Measurements from ENCODE around the gene PKIG.

Gene PKIG

DNA sequence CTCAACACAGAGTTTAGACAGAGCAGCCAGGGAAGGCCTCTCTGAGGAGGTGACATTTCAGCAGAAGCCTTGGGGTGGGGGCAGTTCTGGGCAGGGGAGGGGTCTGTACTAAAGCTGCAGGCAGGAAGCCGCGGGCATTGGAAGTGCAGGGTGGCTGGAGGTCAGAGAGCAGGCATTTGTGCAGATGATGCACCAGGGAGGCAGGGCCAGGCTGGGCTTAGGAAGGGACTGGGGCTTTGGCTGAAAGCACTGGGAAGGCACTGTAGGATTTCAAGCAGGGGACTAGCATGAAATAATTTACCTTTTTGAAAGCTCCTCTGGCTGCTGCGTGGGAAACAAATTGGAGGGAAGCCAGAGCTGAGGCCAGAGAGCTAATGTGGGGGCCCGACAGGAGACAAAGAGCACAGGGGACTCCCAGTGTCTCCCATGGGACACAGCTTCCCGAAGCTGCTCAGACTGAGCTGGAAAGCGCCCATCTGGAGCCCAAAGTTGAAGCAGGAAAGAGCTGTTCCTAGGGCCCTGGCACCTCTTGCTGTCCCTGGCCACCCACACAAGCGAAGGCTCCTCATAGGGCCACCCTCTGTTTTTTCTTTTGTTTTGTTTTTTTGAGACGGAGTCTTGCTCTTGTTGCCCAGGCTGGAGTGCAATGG, 49.8 kb downstream of the PKIG start:
- Histone ChIP-seq H3K4me1 (ENCODE audit: control insufficient read depth in 2 of 2, insufficient read depth in 1 of 2, low read depth in 1 of 2, low read length in 2 of 2) (no peaks in the 10 kb centered on the region), H2BK15ac (ENCODE audit: low read length) (no peak overlapping the region), H4K8ac (ENCODE audit: low read depth, low read length) (no peak overlapping the region), H3K18ac (ENCODE audit: low read length) (no peak overlapping the region), H3K4ac (ENCODE audit: low read length) (no peak overlapping the region), H2BK120ac (ENCODE audit: low read depth, low read length) (no peak overlapping the region), H3K23ac (ENCODE audit: low read depth, low read length, poor library complexity) (no peak overlapping the region), H3K36me3 (replicated peaks in 1 of 2; ENCODE audit: control insufficient read depth in 2 of 2, insufficient read depth in 2 of 2, low read length in 2 of 2) (peaks cover 24 to 52% of the 10 kb centered on the region in 2 donors), H2BK12ac (ENCODE audit: low read length) (no peak overlapping the region), H3K79me1 (ENCODE audit: low read depth, low read length) (no peaks in the 10 kb centered on the region), H3K4me2 (ENCODE audit: insufficient read depth, low read length, poor library complexity, severe bottlenecking) (no peak overlapping the region), H3K27me3 (ENCODE audit: control insufficient read depth in 3 of 3, insufficient read depth in 3 of 3, low read depth in 1 of 3, low read length in 3 of 3) (no peaks in the 10 kb centered on the region), H2AK5ac (ENCODE audit: low read depth, low read length) (no peak overlapping the region), H3K27ac (replicated peaks; ENCODE audit: low read length) (no peak overlapping the region), H3K14ac (ENCODE audit: low read length) (no peak overlapping the region), H2AFZ (ENCODE audit: low read length) (no peak overlapping the region), H3K9me3 (replicated peaks in 1 of 2; ENCODE audit: control insufficient read depth in 2 of 2, insufficient read depth in 1 of 2, low read depth in 1 of 2, low read length in 2 of 2) (no peaks in the 10 kb centered on the region), H3K4me3 (ENCODE audit: low read length in 2 of 2) (no peak overlapping the region), H3K9ac (ENCODE audit: low read depth, low read length, poor library complexity) (no peak overlapping the region), H2BK5ac (ENCODE audit: low read length) (no peak overlapping the region), H4K91ac (ENCODE audit: low read depth, low read length, poor library complexity) (no peak overlapping the region)
- DNase-seq (ENCODE audit: low spot score), result no peak
- no CpG with 5 or more reads among the region's 8 CpGs for WGBS, 2 donors (ENCODE audit: extremely low coverage in 2 of 2, insufficient read length in 2 of 2, insufficient replicate concordance in 1 of 2)

DNA sequence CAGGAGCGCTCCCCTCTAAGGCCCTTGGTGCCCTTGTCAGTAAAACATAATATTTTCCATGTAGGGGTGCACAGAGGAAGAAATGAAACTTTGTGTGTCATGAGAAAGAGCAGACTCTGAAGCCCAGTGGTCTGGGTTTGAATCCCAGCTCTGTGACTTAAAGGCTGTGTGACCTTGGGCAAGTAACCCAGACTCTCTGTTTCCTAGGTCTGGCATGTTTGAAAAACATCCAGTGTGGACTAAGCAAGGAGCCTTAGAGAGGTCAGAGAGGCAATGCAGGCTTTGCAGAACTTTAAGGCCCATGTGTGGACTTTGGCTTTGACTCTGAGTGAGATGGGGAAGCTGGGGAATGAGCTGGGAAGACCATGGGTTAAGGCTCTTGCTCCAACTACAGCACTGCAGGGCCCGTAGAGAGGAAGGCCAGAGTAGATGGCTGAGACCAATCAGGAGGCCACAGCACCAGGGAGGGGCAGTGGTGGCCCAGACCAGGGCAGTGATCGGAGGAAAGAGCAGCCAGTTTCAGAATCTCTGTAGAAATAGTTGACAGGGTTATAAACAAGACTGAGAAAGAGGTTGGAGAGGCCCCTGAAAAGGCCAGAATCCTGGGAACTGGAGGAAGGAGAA, 50.9 kb downstream of the PKIG start:
- H3K4ac ChIP-seq (ENCODE audit: low read length), result no peak overlapping the region
- no peak for DNase-seq (ENCODE audit: low spot score)
- H3K79me1 ChIP-seq (ENCODE audit: low read depth, low read length), result no peaks in the 10 kb centered on the region
- H3K27ac ChIP-seq (replicated peaks; ENCODE audit: low read length), result no peak overlapping the region
- H3K36me3 ChIP-seq (replicated peaks in 1 of 2; ENCODE audit: control insufficient read depth in 2 of 2, insufficient read depth in 2 of 2, low read length in 2 of 2), result peaks cover 19 to 41% of the 10 kb centered on the region in 2 donors
- no peak overlapping the region for H2BK120ac ChIP-seq (ENCODE audit: low read depth, low read length)
- H3K9ac ChIP-seq (ENCODE audit: low read depth, low read length, poor library complexity), result no peak overlapping the region
- no peak overlapping the region for H4K8ac ChIP-seq (ENCODE audit: low read depth, low read length)
- H3K4me3 ChIP-seq (ENCODE audit: low read length in 2 of 2), result no peak overlapping the region
- no peak overlapping the region for H2BK15ac ChIP-seq (ENCODE audit: low read length)
- H3K23ac ChIP-seq (ENCODE audit: low read depth, low read length, poor library complexity), result no peak overlapping the region
- no peak overlapping the region for H3K4me2 ChIP-seq (ENCODE audit: insufficient read depth, low read length, poor library complexity, severe bottlenecking)
- H3K27me3 ChIP-seq (ENCODE audit: control insufficient read depth in 3 of 3, insufficient read depth in 3 of 3, low read depth in 1 of 3, low read length in 3 of 3), result no peaks in the 10 kb centered on the region
- H3K18ac ChIP-seq (ENCODE audit: low read length), result no peak overlapping the region
- H2BK12ac ChIP-seq (ENCODE audit: low read length), result no peak overlapping the region
- no peak overlapping the region for H2AFZ ChIP-seq (ENCODE audit: low read length)
- no CpG with 5 or more reads among the region's 3 CpGs for WGBS, 2 donors (ENCODE audit: extremely low coverage in 2 of 2, insufficient read length in 2 of 2, insufficient replicate concordance in 1 of 2)
- no peak overlapping the region for H4K91ac ChIP-seq (ENCODE audit: low read depth, low read length, poor library complexity)
- no peak overlapping the region for H2BK5ac ChIP-seq (ENCODE audit: low read length)
- H3K4me1 ChIP-seq (ENCODE audit: control insufficient read depth in 2 of 2, insufficient read depth in 1 of 2, low read depth in 1 of 2, low read length in 2 of 2), result no peaks in the 10 kb centered on the region
- H3K14ac ChIP-seq (ENCODE audit: low read length), result no peak overlapping the region
- no peaks in the 10 kb centered on the region for H3K9me3 ChIP-seq (replicated peaks in 1 of 2; ENCODE audit: control insufficient read depth in 2 of 2, insufficient read depth in 1 of 2, low read depth in 1 of 2, low read length in 2 of 2)
- no peak overlapping the region for H2AK5ac ChIP-seq (ENCODE audit: low read depth, low read length)

DNA sequence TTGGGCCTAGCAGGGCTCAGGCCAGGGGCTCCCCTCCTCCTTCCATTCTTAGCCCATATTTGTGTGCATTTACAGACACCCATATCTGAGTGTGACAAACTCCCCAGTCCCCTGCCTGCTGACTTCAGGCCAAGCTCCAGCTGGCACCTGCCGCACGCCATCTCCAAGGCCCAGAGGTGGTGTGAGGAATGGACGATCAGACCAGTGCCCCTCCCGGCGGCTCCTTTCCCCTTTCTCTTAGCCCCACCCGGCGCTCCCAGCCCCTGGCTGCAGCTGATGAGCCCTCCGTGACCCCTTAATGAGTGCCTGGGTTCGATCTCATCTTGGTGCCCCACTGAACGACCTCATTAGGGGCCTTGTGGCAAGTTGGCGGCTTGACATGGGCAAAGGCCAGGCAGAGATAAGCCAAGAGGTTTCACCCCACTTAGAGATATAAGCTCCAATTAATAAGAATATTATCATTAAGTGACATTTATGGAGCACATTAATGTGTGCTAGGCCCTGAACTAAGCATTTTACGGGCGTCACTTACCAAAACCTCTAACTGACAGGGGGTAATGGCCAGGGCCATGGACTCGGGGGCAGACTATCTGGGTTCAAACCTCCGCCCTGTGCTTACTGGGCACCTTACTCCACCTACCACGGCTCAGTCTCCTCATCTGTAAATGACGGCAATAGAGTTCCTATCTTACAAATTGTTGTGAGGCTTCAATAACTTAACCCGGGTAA, 51.7 kb downstream of the PKIG start:
- Histone ChIP-seq H3K9me3 (replicated peaks in 1 of 2; ENCODE audit: control insufficient read depth in 2 of 2, insufficient read depth in 1 of 2, low read depth in 1 of 2, low read length in 2 of 2) (no peaks in the 10 kb centered on the region), H3K9ac (ENCODE audit: low read depth, low read length, poor library complexity) (no peak overlapping the region), H4K91ac (ENCODE audit: low read depth, low read length, poor library complexity) (no peak overlapping the region), H3K14ac (ENCODE audit: low read length) (no peak overlapping the region), H3K4me1 (ENCODE audit: control insufficient read depth in 2 of 2, insufficient read depth in 1 of 2, low read depth in 1 of 2, low read length in 2 of 2) (no peaks in the 10 kb centered on the region), H3K4me2 (ENCODE audit: insufficient read depth, low read length, poor library complexity, severe bottlenecking) (no peak overlapping the region), H2AFZ (ENCODE audit: low read length) (no peak overlapping the region), H3K79me1 (ENCODE audit: low read depth, low read length) (no peaks in the 10 kb centered on the region), H3K36me3 (replicated peaks in 1 of 2; ENCODE audit: control insufficient read depth in 2 of 2, insufficient read depth in 2 of 2, low read length in 2 of 2) (peaks cover 17 to 40% of the 10 kb centered on the region in 2 donors), H2BK15ac (ENCODE audit: low read length) (no peak overlapping the region), H3K27ac (replicated peaks; ENCODE audit: low read length) (no peak overlapping the region), H4K8ac (ENCODE audit: low read depth, low read length) (no peak overlapping the region), H3K27me3 (ENCODE audit: control insufficient read depth in 3 of 3, insufficient read depth in 3 of 3, low read depth in 1 of 3, low read length in 3 of 3) (no peaks in the 10 kb centered on the region), H3K4ac (ENCODE audit: low read length) (no peak overlapping the region), H3K18ac (ENCODE audit: low read length) (no peak overlapping the region), H2BK12ac (ENCODE audit: low read length) (no peak overlapping the region), H3K23ac (ENCODE audit: low read depth, low read length, poor library complexity) (no peak overlapping the region), H3K4me3 (ENCODE audit: low read length in 2 of 2) (no peak overlapping the region), H2BK120ac (ENCODE audit: low read depth, low read length) (no peak overlapping the region), H2BK5ac (ENCODE audit: low read length) (no peak overlapping the region), H2AK5ac (ENCODE audit: low read depth, low read length) (no peak overlapping the region)
- no CpG with 5 or more reads among the region's 18 CpGs for WGBS, 2 donors (ENCODE audit: extremely low coverage in 2 of 2, insufficient read length in 2 of 2, insufficient replicate concordance in 1 of 2)
- DNase-seq (ENCODE audit: low spot score), result no peak

DNA sequence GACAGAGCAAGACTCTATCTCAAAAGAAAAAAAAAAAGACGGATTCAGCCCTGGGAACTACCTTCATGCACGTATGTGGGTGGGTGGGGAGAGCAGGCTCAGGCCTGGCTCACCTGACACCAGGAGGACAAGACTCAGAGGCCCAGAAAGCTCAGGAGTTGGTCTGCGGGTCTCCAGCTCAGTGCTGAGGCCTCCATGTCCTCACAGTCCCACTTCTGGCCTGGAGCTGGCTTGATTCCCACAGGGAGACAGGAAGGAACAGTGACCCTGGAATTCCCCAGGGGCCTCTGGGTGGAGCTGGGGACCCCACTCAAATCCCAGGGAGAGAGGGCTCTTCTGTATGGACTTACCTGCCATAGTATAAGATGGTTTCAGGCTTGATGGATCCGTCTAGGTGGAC, 53.5 kb downstream of the PKIG start:
- H2AFZ ChIP-seq (ENCODE audit: low read length), result no peak overlapping the region
- no peak overlapping the region for H2BK120ac ChIP-seq (ENCODE audit: low read depth, low read length)
- H4K8ac ChIP-seq (ENCODE audit: low read depth, low read length), result no peak overlapping the region
- no peak overlapping the region for H3K4me2 ChIP-seq (ENCODE audit: insufficient read depth, low read length, poor library complexity, severe bottlenecking)
- H3K27ac ChIP-seq (replicated peaks; ENCODE audit: low read length), result no peak overlapping the region
- H3K14ac ChIP-seq (ENCODE audit: low read length), result no peak overlapping the region
- no peak overlapping the region for H2AK5ac ChIP-seq (ENCODE audit: low read depth, low read length)
- no peaks in the 10 kb centered on the region for H3K27me3 ChIP-seq (ENCODE audit: control insufficient read depth in 3 of 3, insufficient read depth in 3 of 3, low read depth in 1 of 3, low read length in 3 of 3)
- no CpG with 5 or more reads among the region's 4 CpGs for WGBS, 2 donors (ENCODE audit: extremely low coverage in 2 of 2, insufficient read length in 2 of 2, insufficient replicate concordance in 1 of 2)
- H3K9ac ChIP-seq (ENCODE audit: low read depth, low read length, poor library complexity), result no peak overlapping the region
- no peak overlapping the region for H3K4me3 ChIP-seq (ENCODE audit: low read length in 2 of 2)
- no peak overlapping the region for H3K23ac ChIP-seq (ENCODE audit: low read depth, low read length, poor library complexity)
- H3K4ac ChIP-seq (ENCODE audit: low read length), result no peak overlapping the region
- H3K79me1 ChIP-seq (ENCODE audit: low read depth, low read length), result no peaks in the 10 kb centered on the region
- no peak overlapping the region for H4K91ac ChIP-seq (ENCODE audit: low read depth, low read length, poor library complexity)
- peaks cover 3 to 4% of the 10 kb centered on the region in 2 donors for H3K9me3 ChIP-seq (replicated peaks in 1 of 2; ENCODE audit: control insufficient read depth in 2 of 2, insufficient read depth in 1 of 2, low read depth in 1 of 2, low read length in 2 of 2)
- H3K18ac ChIP-seq (ENCODE audit: low read length), result no peak overlapping the region
- H2BK5ac ChIP-seq (ENCODE audit: low read length), result no peak overlapping the region
- peaks cover 12 to 40% of the 10 kb centered on the region in 2 donors for H3K36me3 ChIP-seq (replicated peaks in 1 of 2; ENCODE audit: control insufficient read depth in 2 of 2, insufficient read depth in 2 of 2, low read length in 2 of 2)
- no peak overlapping the region for H2BK12ac ChIP-seq (ENCODE audit: low read length)
- H3K4me1 ChIP-seq (ENCODE audit: control insufficient read depth in 2 of 2, insufficient read depth in 1 of 2, low read depth in 1 of 2, low read length in 2 of 2), result no peaks in the 10 kb centered on the region
- no peak for DNase-seq (ENCODE audit: low spot score)
- no peak overlapping the region for H2BK15ac ChIP-seq (ENCODE audit: low read length)

Data from neuronal stem cell (in vitro differentiated cells).